GM18499 (cell line): ENCODE data around the gene TXNRD2.

Experiments used
- ATAC-seq: cut with Tn5 transposase; IDR thresholded peaks from one replicate; pipeline ENCODE4 v1.9.1; 2021; ENCODE audit warnings: moderate number of reproducible peaks; ENCODE audit not compliant: insufficient read depth, unreplicated experiment

TXNRD2 gene

GRCh38 chr22:19880786-19881569, 60.6 kb downstream of the TXNRD2 start:
- ATAC-seq: no peak

GRCh38 chr22:19879992-19880785, 61.4 kb downstream of the TXNRD2 start:
- ATAC-seq: no peak

GRCh38 chr22:19879643-19879991, 62.0 kb downstream of the TXNRD2 start:
- no peak for ATAC-seq

- ATAC-seq: no peak
These were observed 62.4 kb downstream of the TXNRD2 start for GRCh38 chr22:19879246-19879570.

GRCh38 chr22:19878461-19879245, 63.0 kb downstream of the TXNRD2 start:
- no peak for ATAC-seq

- ATAC-seq: no peak
These were observed 63.8 kb downstream of the TXNRD2 start for GRCh38 chr22:19877626-19878339.

GRCh38 chr22:19876941-19877625, 64.5 kb downstream of the TXNRD2 start:
- ATAC-seq: no peak

- no peak for ATAC-seq
These were observed 65.2 kb downstream of the TXNRD2 start for GRCh38 chr22:19876314-19876940.

- no peak for ATAC-seq
These were observed 65.9 kb downstream of the TXNRD2 start for GRCh38 chr22:19875531-19876313.

GRCh38 chr22:19875061-19875530, 66.5 kb downstream of the TXNRD2 start:
- ATAC-seq: no peak

- ATAC-seq: no peak
These were observed 67.1 kb downstream of the TXNRD2 start for GRCh38 chr22:19874307-19875060.

- ATAC-seq: no peak
These were observed 67.7 kb downstream of the TXNRD2 start for GRCh38 chr22:19873960-19874306.

- no peak for ATAC-seq
These were observed 68.3 kb downstream of the TXNRD2 start for GRCh38 chr22:19873138-19873959.

- no peak for ATAC-seq
These were observed 68.9 kb downstream of the TXNRD2 start for GRCh38 chr22:19872779-19873137.

GRCh38 chr22:19871845-19872778, 69.5 kb downstream of the TXNRD2 start:
- no peak for ATAC-seq
